Activated CD4-positive, alpha-beta T cell treated with anti-CD3 and anti-CD28 coated beads, Interleukin-2, amount 50 U/mL, for 16 hours (primary cell): ENCODE measurements around the gene SYTL3.
"Not testable (repeated sequence)": the region's sequence is repeated elsewhere in the genome, so short reads cannot be mapped to it uniquely, and the experiment has no call there.

Source experiments
- DNase-seq: peaks from one replicate; pipeline ENCODE4 v3.0.0-alpha.2; 2020

The SYTL3 gene

DNA sequence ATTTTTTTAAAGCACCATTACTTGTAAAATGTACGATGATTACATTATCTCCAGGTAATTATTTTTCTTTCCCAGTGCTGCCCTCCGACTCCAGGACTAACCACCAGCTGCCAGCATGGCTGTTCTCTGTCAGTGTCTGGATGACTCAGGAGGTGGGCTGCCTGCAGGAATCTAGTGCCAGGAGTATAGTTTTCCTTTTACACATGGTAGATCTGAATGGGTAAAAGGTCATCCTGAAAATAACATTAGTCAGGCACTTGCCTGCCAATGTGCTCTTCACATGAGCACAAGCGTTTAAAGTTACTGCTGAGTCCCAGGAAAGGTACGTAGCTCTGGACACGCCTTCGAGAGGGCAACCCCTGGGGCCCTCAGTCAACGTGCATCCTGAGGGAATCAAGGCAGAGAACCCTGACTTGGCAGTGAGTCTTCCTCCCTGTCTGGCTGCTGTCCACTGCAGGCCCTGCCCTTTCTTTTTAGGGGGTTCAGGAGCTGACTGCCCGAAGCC, 7.7 kb upstream of the SYTL3 start:
- DNase-seq = no peak

DNA sequence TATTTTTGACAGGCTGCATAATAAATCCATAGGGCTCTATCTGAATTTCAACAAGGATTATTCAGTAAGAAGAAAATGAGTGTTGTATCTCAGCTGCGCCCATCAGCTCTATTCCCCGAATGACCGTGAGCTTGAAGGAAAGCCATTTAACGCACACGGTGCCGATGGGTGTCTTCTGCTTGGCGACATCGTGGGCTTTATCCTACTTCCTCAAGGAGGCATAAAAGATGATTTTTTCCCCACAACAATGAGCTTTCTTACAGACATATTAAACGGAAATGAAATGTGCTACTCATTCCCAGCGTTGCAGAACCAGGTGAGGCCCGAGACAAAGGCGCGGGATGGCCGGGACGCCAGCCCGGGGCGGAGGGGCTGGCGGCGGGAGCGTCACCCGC, 6.0 kb upstream of the SYTL3 start:
- no peak for DNase-seq

DNA sequence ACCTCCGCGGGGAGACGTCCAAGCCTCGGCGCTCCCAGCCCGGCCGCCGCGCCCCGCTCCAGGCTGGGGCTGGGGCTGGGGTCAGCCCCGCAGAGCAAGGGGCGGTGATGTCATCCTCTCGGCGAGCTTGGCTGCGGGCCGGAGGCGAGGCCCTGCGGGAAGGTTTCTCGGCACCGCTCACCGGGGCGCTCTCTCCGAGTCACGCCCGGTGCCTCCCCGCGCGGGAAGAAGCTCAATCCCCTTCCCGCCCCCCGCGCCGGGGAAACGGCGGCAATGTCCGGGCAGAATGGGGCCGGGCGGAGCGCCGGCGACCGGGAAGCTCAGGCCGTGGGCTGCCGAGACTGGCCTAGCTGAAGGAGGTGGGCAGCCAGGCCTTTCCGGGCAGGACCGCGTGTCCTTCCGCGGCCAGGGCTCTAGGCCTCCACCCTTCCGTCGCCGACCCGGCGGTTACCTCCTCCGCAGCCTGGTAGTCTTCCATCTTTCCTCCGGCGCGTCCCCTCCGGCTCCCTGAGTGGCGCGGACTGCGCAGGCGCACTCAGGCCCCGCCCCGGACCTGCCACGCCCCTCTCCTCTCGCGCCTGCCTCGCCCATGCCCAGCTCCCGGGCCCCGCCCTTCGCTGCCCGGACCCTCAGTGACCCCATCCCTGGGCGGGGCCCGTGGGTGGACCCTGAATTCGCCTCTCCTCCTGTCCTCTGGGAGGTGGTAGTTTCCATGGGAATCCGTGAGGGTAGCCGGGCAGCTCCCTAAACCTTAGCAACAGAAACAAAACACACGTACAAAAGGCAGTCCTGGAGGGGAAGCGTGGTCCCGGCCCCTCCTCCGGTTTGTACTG, 5.4 kb upstream of the SYTL3 start, which contains the start of gene DYNLT1:
DYNLT1 (minus strand) TSS at position 513 of the 833 bp plus-strand sequence; CDS start at position 478, 35 bp downstream.
- DNase-seq = peak; percentile 94

DNA sequence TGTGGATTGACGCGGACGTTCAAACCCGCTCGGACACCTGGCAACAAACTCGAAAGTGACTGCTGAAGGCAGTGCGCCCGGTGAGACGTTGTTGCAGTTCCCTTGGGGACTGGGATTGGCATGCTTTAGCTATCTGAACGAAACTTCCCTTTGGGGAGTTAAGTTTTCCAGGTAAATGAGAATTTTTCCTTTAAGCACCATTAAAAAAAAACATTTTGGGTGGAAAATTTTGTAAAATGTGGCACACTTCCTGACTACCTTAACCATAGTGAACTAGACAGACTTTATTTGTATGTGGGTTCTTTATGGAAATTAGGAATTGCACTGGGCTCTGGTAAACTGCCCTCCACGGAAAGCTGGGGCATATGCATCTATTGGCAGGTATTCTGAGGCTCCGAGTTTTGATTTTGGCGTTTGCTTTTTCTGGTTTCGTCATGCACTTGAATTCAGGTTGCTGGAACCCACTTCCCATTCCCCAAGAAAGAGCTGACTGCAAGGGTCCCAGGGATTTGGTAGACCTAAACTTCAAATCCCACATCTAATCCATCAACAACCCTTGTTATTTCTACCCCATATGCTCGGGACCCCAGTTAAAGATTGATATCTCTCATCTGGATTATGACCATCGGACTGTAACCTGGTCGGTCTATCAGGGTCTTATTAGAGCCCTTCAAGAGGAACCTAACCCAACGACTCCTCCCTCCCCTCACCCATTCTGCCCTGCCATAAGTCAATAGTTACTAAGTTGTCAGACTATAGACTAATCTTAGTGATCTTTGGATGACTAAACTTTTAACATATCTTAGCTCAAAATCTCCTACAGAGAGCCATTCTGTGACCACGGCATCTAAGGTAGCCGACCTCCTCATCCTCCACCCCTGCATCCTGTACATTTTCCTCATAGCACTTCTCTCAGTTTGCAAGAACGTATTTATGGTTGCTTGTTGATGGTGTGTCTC, 4.5 kb upstream of the SYTL3 start:
- peak; percentile 77 for DNase-seq

DNA sequence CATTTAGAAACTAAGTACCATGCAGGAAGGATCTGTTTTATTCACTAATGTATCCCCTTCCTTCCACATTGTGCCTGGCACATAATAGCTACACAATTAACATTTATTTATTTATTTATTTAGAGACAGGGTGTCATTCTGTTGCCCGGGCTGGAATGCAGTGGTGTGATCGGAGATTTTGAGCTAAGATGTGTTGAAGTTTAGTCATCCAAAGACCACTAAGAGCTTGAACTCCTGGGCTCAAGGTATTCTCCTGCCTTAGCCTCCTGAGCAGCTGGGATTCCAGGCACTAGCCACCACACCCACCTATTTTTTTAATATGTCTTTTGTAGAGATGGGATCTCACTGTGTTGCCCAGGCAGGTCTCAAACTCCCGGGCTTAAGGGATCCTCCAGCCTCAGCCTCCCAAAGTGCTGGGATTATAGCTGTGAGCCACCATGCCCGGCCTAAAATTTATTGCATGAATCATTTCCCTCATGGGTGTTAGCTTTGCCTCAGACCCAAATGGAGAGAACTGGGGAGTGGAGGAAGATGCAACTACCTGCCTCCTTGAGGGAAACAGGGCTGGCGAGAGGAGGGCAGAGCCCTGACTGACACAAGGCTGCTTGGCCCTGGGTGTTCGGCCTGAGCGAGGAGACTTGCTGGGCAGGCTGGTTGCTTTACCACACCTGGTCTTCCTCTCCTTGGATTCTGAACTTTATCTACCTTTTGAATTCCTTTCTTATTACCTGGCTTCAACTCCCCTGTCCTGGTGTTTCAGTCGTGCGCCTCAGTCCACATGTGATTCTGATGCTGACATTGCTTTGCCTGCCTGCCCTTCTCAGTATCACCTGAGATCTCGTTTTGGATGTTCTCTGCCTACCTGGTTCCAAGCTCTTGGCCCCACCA, 3.6 kb upstream of the SYTL3 start:
- no peak for DNase-seq

DNA sequence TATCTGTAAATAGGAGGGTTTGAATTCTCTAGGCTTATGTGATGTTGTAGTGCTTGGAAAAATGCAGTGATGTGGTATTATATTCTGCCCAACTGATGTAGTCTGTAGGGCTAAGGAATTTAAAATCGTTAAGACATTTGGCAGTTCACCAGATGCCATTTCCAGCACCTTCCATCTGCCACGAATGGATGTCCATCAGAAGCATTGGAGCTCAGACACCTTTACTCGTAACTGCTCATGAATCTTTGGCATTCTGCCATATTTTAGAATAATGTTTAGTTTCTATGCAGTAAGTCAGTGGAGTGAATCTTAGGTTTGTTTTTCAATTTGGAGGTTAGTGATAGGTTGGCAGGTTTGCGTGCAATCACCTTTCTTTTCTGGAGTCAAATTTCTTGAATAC, 2.4 kb upstream of the SYTL3 start:
- DNase-seq = no peak

DNA sequence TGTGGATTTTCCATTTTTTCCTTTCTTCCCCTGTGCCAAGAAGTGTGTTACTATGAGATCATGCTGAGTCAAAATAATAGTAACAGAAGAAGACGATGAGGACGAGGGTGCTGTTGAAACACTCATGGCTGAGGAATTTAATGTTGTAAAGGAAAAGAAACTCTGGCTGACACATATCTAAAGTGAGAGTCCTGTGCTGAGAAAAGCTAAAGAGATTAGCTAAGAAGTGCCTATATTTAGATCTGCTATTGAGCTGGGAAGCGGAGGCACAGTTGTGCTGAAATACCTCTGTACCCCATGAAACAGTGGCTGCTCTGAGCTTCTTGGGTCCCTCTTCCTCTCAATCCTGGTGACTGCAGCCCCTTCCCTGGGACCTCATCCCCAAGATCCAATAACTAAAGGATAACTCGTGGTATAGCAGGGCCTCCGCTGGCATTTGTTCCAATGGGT, 1.1 kb upstream of the SYTL3 start:
- peak; percentile 90 for DNase-seq

DNA sequence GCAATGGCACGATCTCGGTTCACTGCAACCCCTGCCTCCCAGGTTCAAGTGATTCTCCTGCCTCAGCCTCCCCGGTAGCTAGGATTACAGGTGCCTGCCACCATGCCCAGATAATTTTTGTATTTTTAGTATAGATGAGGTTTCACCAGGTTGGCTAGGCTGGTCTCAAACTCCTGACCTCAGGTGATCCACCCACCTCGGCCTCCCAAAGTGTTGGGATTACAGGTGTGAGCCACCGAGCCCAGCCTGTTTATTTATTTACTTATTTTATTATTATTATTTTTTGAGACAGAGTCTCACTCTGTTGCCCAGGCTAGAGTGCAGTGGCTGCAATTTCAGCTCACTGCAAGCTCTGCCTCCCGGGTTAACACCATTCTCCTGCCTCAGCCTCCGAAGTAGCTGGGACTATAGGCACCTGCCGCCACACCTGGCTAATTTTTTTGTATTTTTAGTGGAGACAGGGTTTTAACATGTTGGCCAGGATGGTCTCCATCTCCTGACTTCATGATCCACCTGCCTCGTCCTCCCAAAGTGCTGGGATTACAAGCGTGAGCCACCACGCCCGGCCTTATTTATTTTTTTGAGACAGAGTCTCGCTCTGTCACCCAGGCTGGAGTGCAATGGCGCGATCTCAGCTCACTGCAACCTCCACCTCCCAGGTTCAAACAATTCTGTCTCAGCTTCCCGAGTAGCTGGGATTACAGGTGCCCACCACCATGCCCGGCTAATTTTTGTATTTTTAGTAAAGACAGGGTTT, 2.3 kb downstream of the SYTL3 start:
- not testable (repeated sequence) for DNase-seq

DNA sequence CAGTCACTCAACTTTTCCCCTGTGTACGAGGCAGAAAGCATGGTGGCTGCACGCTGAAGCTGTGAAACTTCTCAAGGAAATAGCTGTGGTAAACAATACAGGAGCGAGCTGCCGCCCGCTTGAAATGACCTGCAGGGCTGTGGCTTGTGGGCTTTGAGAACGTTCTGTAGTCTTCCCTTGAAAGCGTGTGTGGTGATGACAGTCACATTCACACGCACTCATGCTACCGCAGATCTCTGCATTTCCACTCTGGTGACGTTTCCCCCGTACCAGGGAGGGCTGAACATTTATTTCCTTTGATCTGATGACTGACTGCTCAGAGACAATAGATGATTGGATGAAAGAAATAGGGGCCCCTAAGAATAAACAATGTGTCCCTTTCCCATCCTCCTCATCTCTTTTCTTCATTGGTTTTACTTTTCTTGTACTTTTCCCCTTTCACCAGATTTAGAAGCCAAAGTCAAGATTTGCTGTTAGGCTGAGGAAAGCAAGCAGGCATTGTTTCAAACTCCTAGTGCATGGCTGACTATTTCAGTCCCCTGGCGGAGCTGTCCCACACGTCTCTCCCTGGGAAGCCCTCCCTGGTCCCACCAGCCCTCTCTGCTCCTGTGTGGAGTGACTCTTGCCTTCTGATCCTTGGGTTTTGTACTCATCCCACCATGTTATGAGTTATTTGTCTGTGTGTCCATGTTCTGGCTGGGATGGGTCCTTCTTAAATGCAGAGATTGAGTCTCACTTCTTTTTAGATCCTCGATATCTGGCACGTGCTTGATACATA, 3.9 kb downstream of the SYTL3 start:
- DNase-seq = peak; percentile 97

DNA sequence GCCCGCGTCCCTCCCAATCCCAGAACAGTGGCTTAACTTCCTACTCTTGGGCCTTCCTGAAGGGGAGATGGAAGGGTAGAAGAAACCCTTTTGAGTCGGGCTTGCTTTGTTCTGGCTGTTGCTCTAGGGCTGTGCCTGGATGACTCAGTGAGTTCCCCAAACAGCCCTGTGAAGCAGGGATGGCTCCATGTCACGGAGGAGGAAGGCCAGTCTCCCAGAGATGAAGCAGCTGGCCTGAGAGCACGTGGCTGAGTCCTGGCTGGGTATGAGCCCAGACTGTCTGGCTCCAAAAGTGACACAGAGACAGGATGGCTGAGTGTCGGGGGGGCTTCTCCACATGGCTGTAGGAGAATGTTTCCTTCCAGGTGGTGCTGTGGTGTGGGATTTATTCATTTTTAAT, 4.6 kb downstream of the SYTL3 start:
- no peak for DNase-seq

DNA sequence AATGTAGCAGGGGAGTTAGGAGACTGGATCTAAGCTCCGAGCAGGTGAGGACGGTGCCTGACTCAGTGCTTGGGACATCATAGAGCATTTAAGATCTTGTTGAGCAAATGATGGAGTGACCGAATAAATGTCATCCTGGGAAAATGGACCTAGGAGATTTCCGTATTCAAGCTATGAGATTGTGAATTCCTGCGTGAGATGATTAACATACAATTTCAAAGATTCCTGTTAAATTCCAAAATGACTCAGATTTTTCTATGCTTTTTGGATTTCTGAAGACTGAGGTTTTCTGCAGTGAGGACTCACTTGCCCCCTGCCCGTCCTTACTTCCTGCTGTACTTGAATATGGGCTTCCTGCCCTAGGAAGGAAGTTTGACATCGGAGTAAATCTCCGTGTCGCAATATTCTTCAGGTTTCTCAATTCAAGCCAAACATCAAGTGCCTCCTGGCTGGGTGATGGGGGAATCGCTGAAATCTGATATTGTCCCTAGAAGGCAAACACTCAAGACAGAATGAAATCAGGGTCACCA, 5.2 kb downstream of the SYTL3 start:
- DNase-seq = no peak

DNA sequence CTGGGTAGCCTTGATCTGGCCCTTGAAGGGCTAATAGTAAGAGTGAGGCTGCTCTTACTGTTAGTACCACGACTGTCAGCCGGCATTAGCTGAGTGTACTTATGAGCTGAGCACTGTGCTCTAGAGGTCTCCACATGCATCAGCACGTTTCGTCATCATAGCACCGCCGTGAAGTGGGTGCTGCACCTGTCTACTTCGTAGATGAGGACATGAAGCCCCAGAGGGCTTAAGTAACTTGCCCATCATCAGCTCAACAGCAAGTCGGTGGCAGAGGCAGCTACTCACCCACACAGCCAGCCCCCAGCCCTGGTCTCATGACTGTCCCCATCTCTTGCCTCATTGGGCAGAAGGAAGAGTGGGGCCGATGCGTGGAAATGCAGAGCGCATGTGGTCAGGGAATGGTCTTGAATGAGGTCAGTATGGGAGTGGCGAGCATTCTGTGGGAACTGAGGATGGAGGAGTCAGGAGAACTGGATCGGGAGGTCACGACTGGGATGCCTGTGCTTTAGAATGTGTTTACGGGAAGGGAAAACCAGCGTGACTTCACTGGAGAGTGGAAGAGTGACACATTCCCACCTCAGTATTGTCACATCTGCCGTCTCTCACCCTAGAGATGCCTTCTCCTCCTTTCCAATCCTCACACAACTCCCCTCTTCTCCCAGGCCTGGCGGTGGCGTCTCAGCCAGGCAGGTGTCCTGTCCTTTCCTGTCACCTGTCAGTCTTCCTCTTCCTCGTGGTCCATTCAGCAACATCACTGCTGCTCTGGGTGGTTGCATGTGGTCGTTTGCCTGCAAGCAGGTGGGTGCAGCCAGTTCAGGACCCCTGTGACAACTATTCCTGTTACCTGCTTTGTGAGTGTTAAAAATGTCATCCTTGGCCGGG, 6.0 kb downstream of the SYTL3 start:
- no peak for DNase-seq

DNA sequence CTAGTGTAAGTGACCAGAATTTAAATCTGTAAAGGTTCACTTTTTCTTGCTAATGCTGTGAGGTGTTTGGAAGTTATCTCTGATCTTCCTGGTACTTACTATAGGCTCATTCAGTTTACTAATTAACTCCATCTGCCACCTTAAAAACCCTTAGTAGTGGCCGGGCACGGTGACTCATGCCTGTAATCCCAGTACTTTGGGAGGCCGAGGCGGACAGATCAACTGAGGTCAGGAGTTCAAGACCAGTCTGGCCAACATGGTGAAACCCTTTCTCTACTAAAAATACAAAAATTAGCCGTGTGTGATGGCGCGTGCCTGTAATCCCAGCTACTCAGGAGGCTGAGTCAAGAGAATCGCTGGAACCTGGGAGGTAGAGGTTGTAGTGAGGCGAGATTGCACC, 7.1 kb downstream of the SYTL3 start:
- DNase-seq = not testable (repeated sequence)

DNA sequence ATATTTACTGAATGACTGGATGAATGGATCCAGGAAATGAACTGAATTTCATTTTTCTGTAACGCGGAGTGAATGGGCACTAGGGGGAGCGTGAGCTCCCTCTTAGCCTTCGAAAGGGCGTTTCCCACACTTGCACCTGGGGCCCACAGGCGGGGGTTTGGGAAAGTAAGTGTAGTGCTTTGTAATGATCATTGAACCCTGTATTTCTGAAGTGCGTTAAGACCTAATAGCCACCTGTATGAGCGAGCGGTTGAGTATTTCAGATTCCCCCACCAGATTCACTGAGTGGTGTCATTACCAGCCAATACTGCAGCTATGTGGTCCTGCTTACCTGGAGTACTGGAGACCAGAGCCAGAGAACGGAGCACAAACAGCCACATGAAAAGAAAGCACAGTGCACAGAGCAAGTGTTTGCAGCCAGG, 10.5 kb downstream of the SYTL3 start:
- DNase-seq = no peak

DNA sequence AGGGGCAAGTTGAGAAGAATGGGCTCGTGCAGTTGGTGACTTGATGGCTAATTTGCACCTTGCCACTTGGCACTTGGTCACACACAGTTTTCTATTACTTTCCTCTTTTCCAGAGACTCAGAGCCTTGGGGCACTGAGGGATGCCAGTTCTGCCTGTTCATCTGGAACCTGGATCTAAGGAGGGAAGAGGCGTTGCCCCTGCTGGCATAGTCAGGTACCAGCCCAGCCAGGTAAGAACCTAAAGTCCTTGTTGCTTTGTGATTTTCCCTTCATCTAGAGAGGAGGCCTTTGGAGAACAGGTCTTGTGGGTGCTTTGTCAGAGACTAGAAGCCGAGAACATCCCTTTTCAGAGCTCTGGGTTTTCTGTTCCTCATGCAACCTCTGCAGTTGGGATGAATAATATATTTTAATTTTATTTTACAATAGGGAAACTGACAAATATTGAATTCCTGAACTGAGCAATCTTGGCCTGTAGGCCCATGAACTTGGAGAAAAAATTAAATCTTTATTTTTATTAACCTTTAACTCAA, 11.4 kb downstream of the SYTL3 start:
- DNase-seq = no peak

DNA sequence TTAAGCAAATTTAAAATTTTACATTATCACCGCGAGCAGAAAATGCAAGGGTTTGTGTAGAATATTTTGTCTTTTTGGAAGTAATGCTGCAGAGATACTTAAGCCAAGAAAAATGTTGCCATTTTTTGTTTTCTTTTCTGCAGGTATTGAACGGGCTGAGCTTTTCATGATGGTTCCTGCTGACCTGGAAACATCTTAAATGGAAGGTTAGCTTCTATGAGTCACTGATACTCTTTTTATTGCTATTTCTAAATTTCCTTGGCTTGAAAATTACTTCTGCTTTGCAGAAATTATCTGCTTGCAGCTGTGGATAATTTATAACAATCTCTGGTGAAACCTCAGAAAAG, 12.7 kb downstream of the SYTL3 start:
- no peak for DNase-seq

DNA sequence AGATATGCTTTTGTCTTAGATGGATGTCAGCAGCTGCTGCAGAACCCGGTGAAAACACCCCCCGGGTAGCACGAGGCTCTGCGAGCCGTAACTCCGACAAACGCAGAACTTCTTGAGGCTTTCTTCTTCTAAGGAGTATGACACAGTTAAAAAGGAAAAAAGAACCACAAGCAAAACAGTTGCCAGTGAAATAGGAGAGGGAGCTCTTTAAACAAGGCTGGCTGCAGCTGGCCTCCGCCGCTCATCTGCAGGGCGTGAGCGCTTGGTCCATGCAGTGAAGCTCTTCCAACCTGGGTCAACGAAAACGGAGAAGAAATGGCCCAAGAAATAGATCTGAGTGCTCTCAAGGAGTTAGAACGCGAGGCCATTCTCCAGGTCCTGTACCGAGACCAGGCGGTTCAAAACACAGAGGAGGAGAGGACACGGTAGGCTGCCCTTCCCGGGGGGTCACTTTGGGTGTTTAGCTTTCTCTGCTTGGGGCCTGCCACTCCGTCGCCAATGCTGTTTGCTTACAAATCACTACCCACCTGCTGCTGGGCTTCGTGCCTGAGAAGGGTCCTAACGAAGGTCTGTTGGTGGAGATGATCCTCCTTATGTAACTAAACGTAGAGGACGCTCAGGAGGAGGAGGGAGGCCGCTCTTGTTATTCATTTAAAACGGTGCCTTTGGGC, 13.2 kb downstream of the SYTL3 start:
- DNase-seq = no peak

DNA sequence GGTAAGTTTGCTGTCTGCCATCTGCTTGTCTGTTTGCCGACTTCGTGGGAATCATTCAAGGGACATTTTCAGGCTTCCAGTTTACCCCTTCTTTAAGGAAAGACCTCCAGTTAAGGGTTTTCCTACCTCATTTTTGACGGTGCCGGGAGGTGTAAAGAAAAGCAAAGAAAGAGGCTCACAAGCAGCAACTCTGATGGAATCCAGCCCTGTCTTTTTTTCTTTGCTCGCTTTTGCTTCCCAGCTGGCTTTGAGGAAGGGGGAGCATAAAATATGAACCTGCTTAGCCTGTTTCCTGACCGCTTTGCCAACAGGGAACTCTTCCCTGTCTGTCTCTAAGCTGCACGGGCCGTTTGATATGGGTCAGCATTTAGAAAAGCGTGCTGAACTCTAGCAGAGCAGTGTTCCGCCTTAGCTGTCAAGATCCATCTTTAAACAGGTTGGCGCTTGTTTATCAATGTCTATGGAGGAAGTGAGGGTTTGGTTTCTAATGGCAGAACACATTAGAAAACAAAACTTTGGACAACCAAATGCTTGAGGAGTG, 13.8 kb downstream of the SYTL3 start:
- no peak for DNase-seq
